Lower lobe of right lung (tissue), 2 donors: ENCODE measurements around the gene NTN4. TPM values are rescaled to one million over a fixed set of nuclear protein-coding genes. Genes with fewer than 3 reads are reported as not detected.
A peak's percentile ranks its signal among the peaks of the same experiment; 100 is the strongest.

Source experiments
- ATAC-seq, 2 donors: fragments of 200-7000 bp; cut with Tn5 transposase; one replicate each; pipeline ENCODE4 v1.9.1; 2020 to 2022; ENCODE audit warnings: mild to moderate bottlenecking in 2 of 2, moderate library complexity in 2 of 2
- DNase-seq: peaks from one replicate; pipeline ENCODE4 v3.0.0-alpha.2; 2020
- H3K27ac ChIP-seq: fragments of 200-600 bp; one replicate; pipeline ENCODE4 v1.8.0; 2022
- H3K27me3 ChIP-seq: fragments of 200-600 bp; one replicate; pipeline ENCODE4 v1.8.0; 2022; ENCODE audit warnings: low read depth
- H3K36me3 ChIP-seq: fragments of 200-600 bp; one replicate; pipeline ENCODE4 v1.8.0; 2022; ENCODE audit warnings: mild to moderate bottlenecking
- H3K4me1 ChIP-seq: fragments of 200-600 bp; one replicate; pipeline ENCODE4 v1.8.0; 2022
- H3K4me3 ChIP-seq: fragments of 200-600 bp; one replicate; pipeline ENCODE4 v1.8.0; 2022; ENCODE audit warnings: mild to moderate bottlenecking
- H3K9me3 ChIP-seq: fragments of 200-600 bp; one replicate; pipeline ENCODE4 v1.8.0; 2022
- CTCF ChIP-seq: fragments of 200-600 bp; IDR thresholded peaks from one replicate; pipeline ENCODE4 v1.8.0; 2022; ENCODE audit warnings: antibody characterized with exemption, mild to moderate bottlenecking
- intact Hi-C: fragments of 100-400 bp; cut with DNase I; formaldehyde crosslinking; loops from one replicate; pipeline ENCODE4 v1.11.0; 2022
- total RNA-seq: library from RNA; stranded (reverse); fragmentation: NEBNext Ultra II Directional; extraction: Animal tissue kit (Norgen Biotek cat#: 25700); gene quantifications from one replicate; pipeline ENCODE4 v1.2.1, GENCODE V29; 2021
- donor health status: DM: no; HTN: yes; CAD: no; lungs with severe emphysema.

Gene NTN4
- total RNA-seq, 1 donor from 2014 or later, result 140 TPM

GRCh38 chr12:95634622-95635621 lies 155.6 kb downstream of the NTN4 start:
- Histone ChIP-seq H3K27ac (no peak overlapping the region), H3K27me3 (no peaks in the 10 kb centered on the region), H3K4me1 (peaks cover 15% of the 10 kb centered on the region), H3K4me3 (no peak overlapping the region), H3K36me3 (no peaks in the 10 kb centered on the region), H3K9me3 (no peaks in the 10 kb centered on the region)
- intact Hi-C loops, result no loop called here
- peak; percentile 23 to 37 for ATAC-seq
- TF ChIP-seq CTCF, result no peak
- DNase-seq, result no peak

- H3K4me1 ChIP-seq, result peaks cover 15% of the 10 kb centered on the region
- H3K36me3 ChIP-seq, result no peaks in the 10 kb centered on the region
- H3K4me3 ChIP-seq, result no peak overlapping the region
- intact Hi-C loops, result no loop called here
- ATAC-seq (peak; percentile 61 to 74), DNase-seq (no peak)
- peak overlapping the region; percentile 20 for H3K27ac ChIP-seq
- H3K27me3 ChIP-seq, result no peaks in the 10 kb centered on the region
- no peak for TF ChIP-seq CTCF
- no peaks in the 10 kb centered on the region for H3K9me3 ChIP-seq
Observed at GRCh38 chr12:95633732-95634465, 156.7 kb downstream of the NTN4 start.

- H3K4me3 ChIP-seq, result no peak overlapping the region
- peak overlapping the region; percentile 20 for H3K27ac ChIP-seq
- intact Hi-C loops, result no loop called here
- ATAC-seq (peak; percentile 84 to 91), DNase-seq (peak; percentile 51)
- H3K27me3 ChIP-seq, result no peaks in the 10 kb centered on the region
- no peaks in the 10 kb centered on the region for H3K36me3 ChIP-seq
- no peak for TF ChIP-seq CTCF
- H3K9me3 ChIP-seq, result no peaks in the 10 kb centered on the region
- peaks cover 15% of the 10 kb centered on the region for H3K4me1 ChIP-seq
Observed at GRCh38 chr12:95633049-95633731, 157.4 kb downstream of the NTN4 start.

GRCh38 chr12:95630496-95630895 lies 160.1 kb downstream of the NTN4 start:
- no peak overlapping the region for H3K27ac ChIP-seq
- no peaks in the 10 kb centered on the region for H3K27me3 ChIP-seq
- DNase-seq (no peak), ATAC-seq (no peak)
- H3K9me3 ChIP-seq, result no peaks in the 10 kb centered on the region
- TF ChIP-seq CTCF, result no peak
- intact Hi-C loops, result no loop called here
- H3K36me3 ChIP-seq, result no peaks in the 10 kb centered on the region
- peaks cover 15% of the 10 kb centered on the region for H3K4me1 ChIP-seq
- H3K4me3 ChIP-seq, result no peak overlapping the region

- no peak for ATAC-seq
- intact Hi-C loops, result no loop called here
Observed at GRCh38 chr12:95629392-95629791, 161.2 kb downstream of the NTN4 start.

More at GRCh38 chr12:95629392-95629791, 161.2 kb downstream of the NTN4 start:
- H3K4me3 ChIP-seq, result no peak overlapping the region
- DNase-seq, result no peak
- H3K36me3 ChIP-seq, result no peaks in the 10 kb centered on the region
- H3K9me3 ChIP-seq, result no peaks in the 10 kb centered on the region
- no peaks in the 10 kb centered on the region for H3K27me3 ChIP-seq
- TF ChIP-seq CTCF, result no peak
- no peak overlapping the region for H3K27ac ChIP-seq
- H3K4me1 ChIP-seq, result peaks cover 23% of the 10 kb centered on the region
